Parathyroid adenoma (tissue), 2 donors: ENCODE measurements around the gene CECR2.

Experiments used
- H2AFZ ChIP-seq: fragments of 300-600 bp; sonication (generic); one replicate; pipeline ENCODE4 v1.7.0; 2017; ENCODE audit warnings: antibody characterized with exemption, mild to moderate bottlenecking
- H3K27ac ChIP-seq: fragments of 300-600 bp; sonication (generic); one replicate; pipeline ENCODE4 v1.7.0; 2017
- H3K27me3 ChIP-seq: fragments of 300-600 bp; sonication (generic); one replicate; pipeline ENCODE4 v1.7.0; 2017; ENCODE audit warnings: low read length; ENCODE audit not compliant: control insufficient read depth, insufficient read depth
- H3K36me3 ChIP-seq: fragments of 300-600 bp; sonication (generic); one replicate; pipeline ENCODE4 v1.7.0; 2017; ENCODE audit warnings: low read length; ENCODE audit not compliant: control insufficient read depth, insufficient read depth
- H3K4me1 ChIP-seq: fragments of 300-600 bp; sonication (generic); one replicate; pipeline ENCODE4 v1.7.0; 2017; ENCODE audit warnings: control low read depth
- H3K4me2 ChIP-seq: fragments of 300-600 bp; sonication (generic); one replicate; pipeline ENCODE4 v1.7.0; 2017; ENCODE audit warnings: low read length
- H3K4me3 ChIP-seq: fragments of 300-600 bp; sonication (generic); one replicate; pipeline ENCODE4 v1.7.0; 2017; ENCODE audit warnings: low read depth, low read length
- H3K79me2 ChIP-seq: fragments of 300-600 bp; sonication (generic); one replicate; pipeline ENCODE4 v1.7.0; 2017; ENCODE audit warnings: control low read depth
- H3K9ac ChIP-seq: fragments of 300-600 bp; sonication (generic); one replicate; pipeline ENCODE4 v1.7.0; 2017; ENCODE audit warnings: mild to moderate bottlenecking
- H3K9me3 ChIP-seq: fragments of 300-600 bp; sonication (generic); one replicate; pipeline ENCODE4 v1.7.0; 2017; ENCODE audit warnings: low read length; ENCODE audit not compliant: control insufficient read depth
- CTCF ChIP-seq: fragments of 300-600 bp; sonication (generic); IDR thresholded peaks from one replicate; pipeline ENCODE4 v1.7.0; 2017; ENCODE audit warnings: antibody characterized with exemption, mild to moderate bottlenecking
- donor health status: primary hyperparathyroidism.

The CECR2 gene

GRCh38 chr22:17334059-17334458 is 35.2 kb upstream of the CECR2 start:
- no peak overlapping the region for H3K27ac ChIP-seq
- H3K27me3 ChIP-seq, result no peaks in the 10 kb centered on the region
- no peaks in the 10 kb centered on the region for H3K79me2 ChIP-seq
- no peaks in the 10 kb centered on the region for H3K9me3 ChIP-seq
- no peak overlapping the region for H3K4me2 ChIP-seq
- no peaks in the 10 kb centered on the region for H3K4me1 ChIP-seq
- no peak overlapping the region for H3K4me3 ChIP-seq
- H2AFZ ChIP-seq, result no peak overlapping the region
- no peaks in the 10 kb centered on the region for H3K36me3 ChIP-seq
- H3K9ac ChIP-seq, result no peak overlapping the region
- no peak for TF ChIP-seq CTCF

DNA sequence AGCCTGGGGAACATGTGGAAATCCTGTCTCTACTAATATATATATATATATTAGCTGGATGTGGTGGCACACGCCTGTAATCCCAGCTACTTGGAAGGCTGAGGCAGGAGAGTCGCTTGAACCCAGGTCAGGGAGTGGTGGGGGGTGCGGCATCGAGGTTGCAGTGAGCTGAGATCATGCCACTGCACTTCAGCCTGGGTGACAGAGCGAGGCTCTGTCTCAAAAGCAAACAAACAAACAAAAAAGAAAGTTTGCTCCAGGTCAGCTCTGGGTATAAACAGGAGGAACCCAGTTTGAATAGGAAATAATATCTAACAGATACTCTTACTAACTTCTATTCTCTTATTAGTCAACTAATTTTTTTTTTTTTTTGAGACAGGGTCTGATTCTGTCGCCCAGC is 34.3 kb upstream of the CECR2 start:
- no peak for TF ChIP-seq CTCF
- no peaks in the 10 kb centered on the region for H3K27me3 ChIP-seq

GRCh38 chr22:17336061-17336460 is 33.2 kb upstream of the CECR2 start:
- H3K4me2 ChIP-seq, result no peak overlapping the region
- no peak overlapping the region for H3K27ac ChIP-seq
- H2AFZ ChIP-seq, result no peak overlapping the region
- no peak overlapping the region for H3K9ac ChIP-seq
- no peaks in the 10 kb centered on the region for H3K9me3 ChIP-seq
- no peak for TF ChIP-seq CTCF
- no peaks in the 10 kb centered on the region for H3K27me3 ChIP-seq
- H3K4me3 ChIP-seq, result no peak overlapping the region
- H3K36me3 ChIP-seq, result no peaks in the 10 kb centered on the region
- H3K79me2 ChIP-seq, result no peaks in the 10 kb centered on the region
- no peaks in the 10 kb centered on the region for H3K4me1 ChIP-seq

More for the DNA sequence above, 34.3 kb upstream of the CECR2 start:
- no peaks in the 10 kb centered on the region for H3K36me3 ChIP-seq
- H3K4me1 ChIP-seq, result no peaks in the 10 kb centered on the region
- H3K9ac ChIP-seq, result no peak overlapping the region
- no peak overlapping the region for H3K27ac ChIP-seq
- H3K4me2 ChIP-seq, result no peak overlapping the region
- H2AFZ ChIP-seq, result no peak overlapping the region
- no peaks in the 10 kb centered on the region for H3K9me3 ChIP-seq
- no peak overlapping the region for H3K4me3 ChIP-seq
- no peaks in the 10 kb centered on the region for H3K79me2 ChIP-seq

DNA sequence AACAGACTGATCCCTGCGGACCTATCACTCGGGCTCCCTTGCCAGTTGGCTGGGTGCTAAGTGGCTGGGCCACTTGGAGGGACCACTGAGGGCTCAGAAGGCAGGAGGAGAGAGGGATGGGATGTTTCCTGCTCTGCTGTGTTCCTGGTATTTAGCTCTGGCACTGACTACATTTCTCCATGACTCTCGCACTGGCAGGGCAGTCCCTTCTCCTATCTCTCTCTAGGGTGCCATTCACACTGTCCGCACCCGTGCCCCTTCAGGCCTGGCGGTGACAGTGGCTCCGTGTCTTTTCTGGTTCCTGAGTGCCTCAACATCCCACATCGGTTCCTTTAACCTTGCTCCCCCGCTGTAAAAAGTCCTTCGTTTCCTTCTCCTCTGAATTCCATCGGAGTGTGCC is 31.6 kb upstream of the CECR2 start:
- no peaks in the 10 kb centered on the region for H3K36me3 ChIP-seq
- TF ChIP-seq CTCF, result no peak
- no peak overlapping the region for H3K4me3 ChIP-seq
- H3K4me1 ChIP-seq, result no peaks in the 10 kb centered on the region
- no peak overlapping the region for H3K27ac ChIP-seq
- no peaks in the 10 kb centered on the region for H3K27me3 ChIP-seq
- no peak overlapping the region for H2AFZ ChIP-seq
- no peaks in the 10 kb centered on the region for H3K9me3 ChIP-seq
- H3K4me2 ChIP-seq, result no peak overlapping the region
- H3K79me2 ChIP-seq, result no peaks in the 10 kb centered on the region
- H3K9ac ChIP-seq, result no peak overlapping the region

DNA sequence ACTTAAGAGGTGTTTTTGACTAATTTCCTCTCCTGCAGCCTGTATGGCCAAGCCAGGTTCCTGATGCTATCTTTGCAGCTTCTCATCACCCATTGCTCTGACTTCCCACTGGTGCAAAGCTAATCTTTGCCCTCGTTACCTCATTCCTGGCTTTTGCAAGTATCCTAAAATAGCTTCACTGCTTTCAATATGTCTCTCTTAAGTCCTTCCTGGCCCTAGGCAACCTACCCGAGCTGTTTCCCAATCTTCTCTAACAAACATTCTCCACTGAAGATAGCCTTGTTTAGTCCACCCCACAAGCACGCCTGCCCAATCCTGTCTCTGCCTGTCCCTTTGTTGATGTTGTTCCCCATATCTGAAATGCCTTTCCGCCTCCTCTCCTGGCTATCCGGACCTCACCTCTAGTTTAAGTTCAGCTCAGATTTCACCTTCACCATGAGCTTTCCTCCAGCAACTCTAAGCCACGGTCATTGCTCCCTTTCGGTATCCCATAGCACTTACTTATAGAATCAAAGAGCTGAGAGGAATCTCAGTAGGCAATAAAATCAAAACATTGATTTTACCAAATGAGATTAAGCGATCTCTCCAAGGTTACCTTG is 30.1 kb upstream of the CECR2 start:
- no peaks in the 10 kb centered on the region for H3K9me3 ChIP-seq
- H3K4me2 ChIP-seq, result no peak overlapping the region
- no peak overlapping the region for H2AFZ ChIP-seq
- no peaks in the 10 kb centered on the region for H3K27me3 ChIP-seq
- H3K27ac ChIP-seq, result no peak overlapping the region
- H3K4me3 ChIP-seq, result no peak overlapping the region
- no peak for TF ChIP-seq CTCF
- H3K4me1 ChIP-seq, result no peaks in the 10 kb centered on the region
- no peak overlapping the region for H3K9ac ChIP-seq
- no peaks in the 10 kb centered on the region for H3K36me3 ChIP-seq
- no peaks in the 10 kb centered on the region for H3K79me2 ChIP-seq
